Keratinocyte (primary cell): ENCODE data around the gene PHF12. TPM values are rescaled to one million over a fixed set of nuclear protein-coding genes. Genes with fewer than 3 reads are reported as not detected.

ENCODE experiments used
- DNase-seq: peaks from one replicate; pipeline ENCODE4 v3.0.0-alpha.2; 2011; ENCODE audit warnings: low read depth, missing footprints, low spot score
- FAIRE-seq: peaks from 2 replicates; lab custom pipeline; 2011; peaks lifted over from hg19 to GRCh38; lab: Jason Lieb, UNC
- H2AFZ ChIP-seq: 2 replicates; pipeline ENCODE4 v1.6.0; 2012; ENCODE audit warnings: low read length, control low read depth, inconsistent platforms; ENCODE audit not compliant: control insufficient read depth
- H3K27ac ChIP-seq: 2 replicates; pipeline ENCODE4 v1.5.1; 2011; ENCODE audit warnings: low read length; ENCODE audit not compliant: control insufficient read depth, insufficient read depth
- H3K27me3 ChIP-seq: 3 replicates; pipeline ENCODE4 v1.6.0; 2011; ENCODE audit warnings: low read length; ENCODE audit not compliant: control insufficient read depth, insufficient read depth; ENCODE audit errors: extremely low read depth
- H3K36me3 ChIP-seq, 2 experiments: 2 replicates in 1 of 2; 3 replicates in 1 of 2; pipeline ENCODE4 v1.5.1; 2011; ENCODE audit warnings: low read length in 2 of 2, mild to moderate bottlenecking in 1 of 2; ENCODE audit not compliant: control insufficient read depth in 2 of 2, insufficient read depth in 2 of 2; ENCODE audit errors: extremely low read depth in 1 of 2
- H3K4me1 ChIP-seq: 3 replicates; pipeline ENCODE4 v1.5.1; 2011; ENCODE audit warnings: low read length; ENCODE audit not compliant: control insufficient read depth, insufficient read depth; ENCODE audit errors: extremely low read depth
- H3K4me2 ChIP-seq: 3 replicates; pipeline ENCODE4 v1.6.0; 2011; ENCODE audit warnings: low read depth, low read length; ENCODE audit not compliant: control insufficient read depth, insufficient read depth; ENCODE audit errors: extremely low read depth
- H3K4me3 ChIP-seq, 3 experiments: fragments of 200-600 bp in 1 of 3; sonication (generic) in 1 of 3; 2 replicates in 2 of 3; 3 replicates in 1 of 3; pipeline ENCODE4 v1.5.1; 2011 to 2016; ENCODE audit warnings: low read length in 3 of 3, mild to moderate bottlenecking in 3 of 3, control low read depth in 2 of 3, inconsistent platforms in 1 of 3, low read depth in 1 of 3, mixed read lengths in 1 of 3, mixed run types in 1 of 3, moderate library complexity in 1 of 3; ENCODE audit not compliant: control insufficient read depth in 2 of 3, insufficient read depth in 2 of 3; ENCODE audit errors: extremely low read depth in 1 of 3
- H3K79me2 ChIP-seq: 2 replicates; pipeline ENCODE4 v1.6.0; 2012; ENCODE audit warnings: low read length; ENCODE audit not compliant: control insufficient read depth, insufficient read depth
- H3K9ac ChIP-seq: 3 replicates; pipeline ENCODE4 v1.6.0; 2011; ENCODE audit warnings: low read length; ENCODE audit not compliant: control insufficient read depth, insufficient read depth; ENCODE audit errors: extremely low read depth
- H3K9me1 ChIP-seq: 3 replicates; pipeline ENCODE4 v1.6.0; 2011; ENCODE audit warnings: low read length; ENCODE audit not compliant: control insufficient read depth, insufficient read depth; ENCODE audit errors: extremely low read depth
- H3K9me3 ChIP-seq: 2 replicates; pipeline ENCODE4 v1.5.1; 2012; ENCODE audit warnings: low read depth, low read length; ENCODE audit not compliant: control insufficient read depth
- H4K20me1 ChIP-seq: 3 replicates; pipeline ENCODE4 v1.6.0; 2011; ENCODE audit warnings: low read length; ENCODE audit not compliant: control insufficient read depth, insufficient read depth; ENCODE audit errors: extremely low read depth
- CTCF ChIP-seq, 3 experiments: IDR thresholded peaks in 1 of 3; conservative IDR thresholded peaks in 1 of 3; optimal IDR thresholded peaks in 1 of 3; 2 replicates in 2 of 3; 3 replicates in 1 of 3; pipeline versions ENCODE3 to v1.5.1; 2011; ENCODE audit warnings: low read length in 3 of 3, mild to moderate bottlenecking in 3 of 3, moderate library complexity in 2 of 3, control low read depth in 1 of 3, inconsistent platforms in 1 of 3; ENCODE audit not compliant: insufficient read depth in 2 of 3; ENCODE audit errors: extremely low read depth in 1 of 3
- EZH2 ChIP-seq: IDR thresholded peaks from one replicate; pipeline ENCODE4 v1.6.1; 2012; ENCODE audit warnings: inconsistent platforms, mild to moderate bottlenecking, low read length, moderate library complexity
- dilution Hi-C: fragments of 300-500 bp; cut with MboI; formaldehyde crosslinking; loops from one replicate; pipeline ENCODE4 v1.7.0; 2020; ENCODE audit warnings: low sequenced_read_pairs; ENCODE audit not compliant: extremely low pct_ligation_motif_present
- polyA plus RNA-seq, 5 experiments: library from polyadenylated mRNA; depleted of rRNA in 3 of 5; stranded (reverse) in 3 of 5; stranded (forward) in 1 of 5; unstranded in 1 of 5; fragments of >200 nt; gene quantifications; 1 replicate in 1 of 5; 2 replicates in 3 of 5; 3 replicates in 1 of 5; pipeline versions ENCODE4 v1.2.1 to v1.2.3, GENCODE V29; 2011 to 2012; ENCODE audit warnings: missing spikeins in 2 of 5, low read depth in 1 of 5, low replicate concordance in 1 of 5

The PHF12 gene
- polyA plus RNA-seq, 1 donor (not counting 4 experiments of a cell fraction or from before 2014, with no cell fraction given) = 9.6 TPM

GRCh38 chr17:28928061-28928460, 23.3 kb downstream of the PHF12 start:
- H2AFZ ChIP-seq = no peak overlapping the region
- H3K4me2 ChIP-seq = no peak overlapping the region
- H3K36me3 ChIP-seq = peaks cover 8 to 31% of the 10 kb centered on the region in 2 experiments
- H3K9me3 ChIP-seq = peaks cover 5% of the 10 kb centered on the region
- H3K27ac ChIP-seq = no peak overlapping the region
- H3K4me1 ChIP-seq = peaks cover 13% of the 10 kb centered on the region
- no peak overlapping the region for H3K9ac ChIP-seq
- FAIRE-seq (no peak), DNase-seq (no peak)
- H3K9me1 ChIP-seq = no peaks in the 10 kb centered on the region
- dilution Hi-C loops = no loop called here
- no peak overlapping the region for H3K4me3 ChIP-seq
- no peaks in the 10 kb centered on the region for H3K27me3 ChIP-seq
- TF ChIP-seq EZH2 = no peak
- TF ChIP-seq CTCF (optimal IDR thresholded peaks at IDR 0.05 in 1 of 3, IDR thresholded peaks at IDR 0.05 in 1 of 3, conservative IDR thresholded peaks at IDR 0.05 in 1 of 3; ENCODE audit: extremely low read depth in 1 of 3, insufficient read depth in 2 of 3, low read length in 3 of 3) = no peak
- peaks cover 71% of the 10 kb centered on the region for H3K79me2 ChIP-seq
- peaks cover 4% of the 10 kb centered on the region for H4K20me1 ChIP-seq

- FAIRE-seq (no peak), DNase-seq (no peak)
- peaks cover 4% of the 10 kb centered on the region for H4K20me1 ChIP-seq
- H3K9me3 ChIP-seq = peaks cover 5% of the 10 kb centered on the region
- H3K9me1 ChIP-seq = no peaks in the 10 kb centered on the region
- no peak overlapping the region for H3K4me3 ChIP-seq
- peaks cover 11 to 38% of the 10 kb centered on the region in 2 experiments for H3K36me3 ChIP-seq
- H2AFZ ChIP-seq = no peak overlapping the region
- peaks cover 13% of the 10 kb centered on the region for H3K4me1 ChIP-seq
- H3K27me3 ChIP-seq = no peaks in the 10 kb centered on the region
- no peak overlapping the region for H3K4me2 ChIP-seq
- no peak overlapping the region for H3K27ac ChIP-seq
- TF ChIP-seq EZH2 (no peak), CTCF (optimal IDR thresholded peaks at IDR 0.05 in 1 of 3, IDR thresholded peaks at IDR 0.05 in 1 of 3, conservative IDR thresholded peaks at IDR 0.05 in 1 of 3; ENCODE audit: extremely low read depth in 1 of 3, insufficient read depth in 2 of 3, low read length in 3 of 3) (no peak)
- H3K9ac ChIP-seq = no peak overlapping the region
- H3K79me2 ChIP-seq = peaks cover 58% of the 10 kb centered on the region
- dilution Hi-C loops = no loop called here
Measured at GRCh38 chr17:28926786-28927185, 24.5 kb downstream of the PHF12 start.
